HepG2 (cell line): ENCODE results near the gene WNT3A.

ENCODE experiments used
- ATF7 ChIP-seq, 2 experiments: fragments of 450-650 bp in 1 of 2; sonication (generic) in 1 of 2; formaldehyde crosslinking in 1 of 2; IDR thresholded peaks; 2 replicates each; pipeline versions ENCODE4 v1.4.0 to v1.6.1; 2016 to 2020; ENCODE audit warnings: antibody characterized with exemption in 1 of 2, mild to moderate bottlenecking in 1 of 2, missing genetic modification reagents in 1 of 2
- HDAC2 ChIP-seq: sonication (generic); formaldehyde crosslinking; IDR thresholded peaks from 2 replicates; pipeline ENCODE4 v1.4.0; 2020; ENCODE audit warnings: missing genetic modification reagents
- PAX8 ChIP-seq: sonication (generic); formaldehyde crosslinking; IDR thresholded peaks from 2 replicates; pipeline ENCODE4 v1.8.0; 2022; ENCODE audit warnings: mild to moderate bottlenecking, missing genetic modification reagents, borderline replicate concordance
- SETDB1 ChIP-seq: sonication (generic); formaldehyde crosslinking; IDR thresholded peaks from 2 replicates; pipeline ENCODE4 v1.5.1; 2020; ENCODE audit warnings: missing genetic modification reagents, mild to moderate bottlenecking, borderline replicate concordance
- SIN3A ChIP-seq: IDR thresholded peaks from 2 replicates; pipeline ENCODE4 v1.6.1; 2011; ENCODE audit warnings: low read depth, mild to moderate bottlenecking, control low read depth, low read length, borderline replicate concordance
- SNAPC2 ChIP-seq: sonication (generic); formaldehyde crosslinking; IDR thresholded peaks from 2 replicates; pipeline ENCODE4 v1.8.1; 2022; ENCODE audit warnings: mild to moderate bottlenecking, missing genetic modification reagents
- SP1 ChIP-seq, 2 experiments: fragments of 450-650 bp in 1 of 2; sonication (generic) in 1 of 2; formaldehyde crosslinking in 1 of 2; IDR thresholded peaks; 2 replicates each; pipeline versions ENCODE4 v1.4.0 to v1.6.1; 2016 to 2020; ENCODE audit warnings: missing genetic modification reagents in 1 of 2
- ZIK1 ChIP-seq: sonication (generic); formaldehyde crosslinking; IDR thresholded peaks from 2 replicates; pipeline ENCODE4 v1.5.0; 2020; ENCODE audit warnings: mild to moderate bottlenecking, low read depth, missing genetic modification reagents, borderline replicate concordance

- TF ChIP-seq SIN3A (no peak), SP1 (IDR thresholded peaks at IDR 0.05) (no peak), SP1 (CRISPR knock-in tag; IDR thresholded peaks at IDR 0.05) (no peak), HDAC2 (CRISPR knock-in tag) (no peak), ATF7 (IDR thresholded peaks at IDR 0.05) (no peak), ATF7 (CRISPR knock-in tag; IDR thresholded peaks at IDR 0.05) (no peak), SETDB1 (no peak), PAX8 (CRISPR knock-in tag) (no peak), ZIK1 (CRISPR knock-in tag) (no peak), SNAPC2 (CRISPR knock-in tag) (no peak)
Observed at GRCh38 chr1:227999056-227999930, 7.5 kb upstream of the WNT3A start.
